GM23338 (cell line): ENCODE data around the gene EFTUD2.

Source experiments
- CREB1 ChIP-seq: fragments of 250-450 bp; sonication (Bioruptor Pico); IDR thresholded peaks from 2 replicates; pipeline ENCODE4 v1.5.0; 2020; ENCODE audit warnings: low read depth, mild to moderate bottlenecking, moderate library complexity
- NANOG ChIP-seq: IDR thresholded peaks from 2 replicates; pipeline ENCODE4 v1.6.1; 2016; ENCODE audit warnings: antibody characterized with exemption, borderline replicate concordance
- TF ChIP-seq, protein P1 (sequence below), 2 experiments: fragments of 200-600 bp in 1 of 2; sonication (generic) in 1 of 2; conservative IDR thresholded peaks; 2 replicates each; pipeline versions ENCODE4 v1.5.1 to v1.6.1; 2016 to 2017; ENCODE audit warnings: antibody characterized with exemption in 2 of 2, low read depth in 2 of 2, mild to moderate bottlenecking in 2 of 2, moderate library complexity in 1 of 2

DNA sequence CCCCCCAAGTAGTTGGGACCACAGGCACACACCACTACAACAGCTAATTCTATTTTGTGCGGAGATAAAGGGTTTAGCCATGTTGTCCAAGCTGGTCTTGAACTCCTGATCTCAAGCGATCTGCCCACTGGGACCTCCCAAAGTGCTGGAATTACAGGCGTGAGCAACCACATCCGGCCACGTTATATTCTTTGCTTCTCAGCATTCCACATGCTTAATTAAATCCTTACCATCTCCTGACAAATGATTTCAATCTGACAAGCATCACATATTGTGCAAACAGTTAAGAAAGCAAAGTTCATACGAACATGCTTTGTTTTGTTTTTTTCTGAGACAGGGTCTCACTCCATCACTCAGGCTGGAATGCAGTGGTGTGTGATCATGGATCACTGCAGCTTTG, 33.3 kb downstream of the EFTUD2 start:
- TF ChIP-seq CREB1 (CRISPR knock-in tag), result no peak
- TF ChIP-seq, protein P1, sequence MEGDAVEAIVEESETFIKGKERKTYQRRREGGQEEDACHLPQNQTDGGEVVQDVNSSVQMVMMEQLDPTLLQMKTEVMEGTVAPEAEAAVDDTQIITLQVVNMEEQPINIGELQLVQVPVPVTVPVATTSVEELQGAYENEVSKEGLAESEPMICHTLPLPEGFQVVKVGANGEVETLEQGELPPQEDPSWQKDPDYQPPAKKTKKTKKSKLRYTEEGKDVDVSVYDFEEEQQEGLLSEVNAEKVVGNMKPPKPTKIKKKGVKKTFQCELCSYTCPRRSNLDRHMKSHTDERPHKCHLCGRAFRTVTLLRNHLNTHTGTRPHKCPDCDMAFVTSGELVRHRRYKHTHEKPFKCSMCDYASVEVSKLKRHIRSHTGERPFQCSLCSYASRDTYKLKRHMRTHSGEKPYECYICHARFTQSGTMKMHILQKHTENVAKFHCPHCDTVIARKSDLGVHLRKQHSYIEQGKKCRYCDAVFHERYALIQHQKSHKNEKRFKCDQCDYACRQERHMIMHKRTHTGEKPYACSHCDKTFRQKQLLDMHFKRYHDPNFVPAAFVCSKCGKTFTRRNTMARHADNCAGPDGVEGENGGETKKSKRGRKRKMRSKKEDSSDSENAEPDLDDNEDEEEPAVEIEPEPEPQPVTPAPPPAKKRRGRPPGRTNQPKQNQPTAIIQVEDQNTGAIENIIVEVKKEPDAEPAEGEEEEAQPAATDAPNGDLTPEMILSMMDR (conservative IDR thresholded peaks at IDR 0.05; ENCODE audit: low read depth in 2 of 2), result no peak
- no peak for TF ChIP-seq NANOG
